HepG2 (cell line): ENCODE measurements around the gene ZNF621. TPM values are rescaled to one million over a fixed set of nuclear protein-coding genes. Genes with fewer than 3 reads are reported as not detected.

Source experiments
- PITX1 ChIP-seq: sonication (generic); formaldehyde crosslinking; IDR thresholded peaks from 2 replicates; pipeline ENCODE4 v1.5.1; 2020; ENCODE audit warnings: mild to moderate bottlenecking, missing genetic modification reagents
- TBX2 ChIP-seq: sonication (generic); formaldehyde crosslinking; IDR thresholded peaks from 2 replicates; pipeline ENCODE4 v1.5.0; 2020; ENCODE audit warnings: missing genetic modification reagents, mild to moderate bottlenecking, borderline replicate concordance
- TEAD3 ChIP-seq: optimal IDR thresholded peaks from 2 replicates; pipeline ENCODE3; 2016; ENCODE audit warnings: borderline replicate concordance
- YY1 ChIP-seq: IDR thresholded peaks from 2 replicates; pipeline ENCODE4 v1.6.1; 2011; ENCODE audit warnings: low read length, low read depth, moderate library complexity, mild to moderate bottlenecking; ENCODE audit not compliant: insufficient read depth, insufficient replicate concordance
- polyA plus RNA-seq, 8 experiments: library from polyadenylated mRNA; depleted of rRNA in 3 of 8; stranded (reverse) in 7 of 8; unstranded in 1 of 8; fragments of >200 nt; fragmentation: Illumina TruSeq in 4 of 8; extraction: Trizol in 4 of 8; gene quantifications; 2 replicates each; pipeline versions ENCODE4 v1.2.1 to v1.2.3, GENCODE V29; 2011 to 2016; ENCODE audit warnings: low read depth in 4 of 8, missing spikeins in 1 of 8, mixed read lengths in 1 of 8; ENCODE audit not compliant: insufficient read depth in 1 of 8
- total RNA-seq, 5 experiments: library from RNA; depleted of rRNA; stranded (reverse); fragments of >200 nt; fragmentation: Illumina TruSeq; extraction: Trizol; gene quantifications; 2 replicates each; pipeline ENCODE4 v1.2.3, GENCODE V29; 2016; ENCODE audit warnings: low read depth in 1 of 5
- TF ChIP-seq, protein P1 (sequence below): sonication (generic); formaldehyde crosslinking; IDR thresholded peaks from 2 replicates; pipeline ENCODE4 v1.4.0; 2020; ENCODE audit warnings: missing genetic modification reagents, borderline replicate concordance
- TF ChIP-seq, protein P2 (sequence below): sonication (generic); formaldehyde crosslinking; IDR thresholded peaks from 2 replicates; pipeline ENCODE4 v1.4.0; 2020; ENCODE audit warnings: missing genetic modification reagents
- TF ChIP-seq, protein P3 (sequence below): IDR thresholded peaks from 2 replicates; pipeline ENCODE4 v1.6.1; 2016; ENCODE audit warnings: missing compliant biosample characterization, missing genetic modification reagents, borderline replicate concordance
- TF ChIP-seq, protein P4 (sequence below): sonication (generic); formaldehyde crosslinking; IDR thresholded peaks from 2 replicates; pipeline ENCODE4 v1.4.0; 2020; ENCODE audit warnings: missing genetic modification reagents, mild to moderate bottlenecking, borderline replicate concordance

Gene ZNF621
- total and polyA plus RNA-seq, 2 of the 13 experiments (the other 11 are each of a cell fraction or from before 2014, with no cell fraction given), result 13.2 to 14.9 TPM

DNA sequence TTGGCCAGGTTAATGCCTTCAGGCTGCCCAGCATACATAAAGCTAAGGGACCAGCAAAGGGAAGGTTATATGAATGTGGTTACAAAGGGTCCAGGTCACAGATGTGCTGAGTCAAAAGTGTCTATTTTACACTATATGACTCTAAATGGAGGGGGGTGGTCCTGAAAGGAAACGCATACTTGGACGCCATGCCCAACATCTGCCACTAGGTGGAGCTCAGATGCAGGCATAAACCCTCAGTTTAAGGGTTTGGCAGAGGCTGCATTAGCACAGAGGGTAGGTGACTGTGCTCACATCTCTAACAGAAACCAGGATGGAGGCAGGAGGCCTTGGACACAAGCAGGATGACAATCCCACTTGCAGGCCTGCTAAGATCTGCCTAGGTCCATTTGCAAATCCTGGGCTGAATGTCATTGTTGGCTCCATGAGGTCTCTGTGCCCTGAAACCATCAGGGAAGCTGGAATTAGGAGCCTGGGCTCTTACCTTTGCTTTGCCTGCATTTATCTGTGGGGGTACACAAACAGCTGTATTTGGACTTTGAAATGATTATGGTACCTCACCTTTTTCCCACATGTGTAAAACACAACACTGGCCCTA, 55.8 kb downstream of the ZNF621 start (continued):
- TF ChIP-seq, protein P1, sequence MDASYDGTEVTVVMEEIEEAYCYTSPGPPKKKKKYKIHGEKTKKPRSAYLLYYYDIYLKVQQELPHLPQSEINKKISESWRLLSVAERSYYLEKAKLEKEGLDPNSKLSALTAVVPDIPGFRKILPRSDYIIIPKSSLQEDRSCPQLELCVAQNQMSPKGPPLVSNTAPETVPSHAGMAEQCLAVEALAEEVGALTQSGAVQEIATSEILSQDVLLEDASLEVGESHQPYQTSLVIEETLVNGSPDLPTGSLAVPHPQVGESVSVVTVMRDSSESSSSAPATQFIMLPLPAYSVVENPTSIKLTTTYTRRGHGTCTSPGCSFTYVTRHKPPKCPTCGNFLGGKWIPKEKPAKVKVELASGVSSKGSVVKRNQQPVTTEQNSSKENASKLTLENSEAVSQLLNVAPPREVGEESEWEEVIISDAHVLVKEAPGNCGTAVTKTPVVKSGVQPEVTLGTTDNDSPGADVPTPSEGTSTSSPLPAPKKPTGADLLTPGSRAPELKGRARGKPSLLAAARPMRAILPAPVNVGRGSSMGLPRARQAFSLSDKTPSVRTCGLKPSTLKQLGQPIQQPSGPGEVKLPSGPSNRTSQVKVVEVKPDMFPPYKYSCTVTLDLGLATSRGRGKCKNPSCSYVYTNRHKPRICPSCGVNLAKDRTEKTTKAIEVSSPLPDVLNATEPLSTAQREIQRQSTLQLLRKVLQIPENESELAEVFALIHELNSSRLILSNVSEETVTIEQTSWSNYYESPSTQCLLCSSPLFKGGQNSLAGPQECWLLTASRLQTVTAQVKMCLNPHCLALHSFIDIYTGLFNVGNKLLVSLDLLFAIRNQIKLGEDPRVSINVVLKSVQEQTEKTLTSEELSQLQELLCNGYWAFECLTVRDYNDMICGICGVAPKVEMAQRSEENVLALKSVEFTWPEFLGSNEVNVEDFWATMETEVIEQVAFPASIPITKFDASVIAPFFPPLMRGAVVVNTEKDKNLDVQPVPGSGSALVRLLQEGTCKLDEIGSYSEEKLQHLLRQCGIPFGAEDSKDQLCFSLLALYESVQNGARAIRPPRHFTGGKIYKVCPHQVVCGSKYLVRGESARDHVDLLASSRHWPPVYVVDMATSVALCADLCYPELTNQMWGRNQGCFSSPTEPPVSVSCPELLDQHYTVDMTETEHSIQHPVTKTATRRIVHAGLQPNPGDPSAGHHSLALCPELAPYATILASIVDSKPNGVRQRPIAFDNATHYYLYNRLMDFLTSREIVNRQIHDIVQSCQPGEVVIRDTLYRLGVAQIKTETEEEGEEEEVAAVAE (CRISPR knock-in tag), result no peak
- TF ChIP-seq TBX2 (CRISPR knock-in tag), result 0 out of 2 replicates have a peak, but pooled peaks have one; percentile 21
- TF ChIP-seq TEAD3 (CRISPR knock-in tag), result peak; percentile 65
- TF ChIP-seq PITX1 (CRISPR knock-in tag), result 0 out of 2 replicates have a peak, but pooled peaks have one; percentile 15
- TF ChIP-seq, protein P2, sequence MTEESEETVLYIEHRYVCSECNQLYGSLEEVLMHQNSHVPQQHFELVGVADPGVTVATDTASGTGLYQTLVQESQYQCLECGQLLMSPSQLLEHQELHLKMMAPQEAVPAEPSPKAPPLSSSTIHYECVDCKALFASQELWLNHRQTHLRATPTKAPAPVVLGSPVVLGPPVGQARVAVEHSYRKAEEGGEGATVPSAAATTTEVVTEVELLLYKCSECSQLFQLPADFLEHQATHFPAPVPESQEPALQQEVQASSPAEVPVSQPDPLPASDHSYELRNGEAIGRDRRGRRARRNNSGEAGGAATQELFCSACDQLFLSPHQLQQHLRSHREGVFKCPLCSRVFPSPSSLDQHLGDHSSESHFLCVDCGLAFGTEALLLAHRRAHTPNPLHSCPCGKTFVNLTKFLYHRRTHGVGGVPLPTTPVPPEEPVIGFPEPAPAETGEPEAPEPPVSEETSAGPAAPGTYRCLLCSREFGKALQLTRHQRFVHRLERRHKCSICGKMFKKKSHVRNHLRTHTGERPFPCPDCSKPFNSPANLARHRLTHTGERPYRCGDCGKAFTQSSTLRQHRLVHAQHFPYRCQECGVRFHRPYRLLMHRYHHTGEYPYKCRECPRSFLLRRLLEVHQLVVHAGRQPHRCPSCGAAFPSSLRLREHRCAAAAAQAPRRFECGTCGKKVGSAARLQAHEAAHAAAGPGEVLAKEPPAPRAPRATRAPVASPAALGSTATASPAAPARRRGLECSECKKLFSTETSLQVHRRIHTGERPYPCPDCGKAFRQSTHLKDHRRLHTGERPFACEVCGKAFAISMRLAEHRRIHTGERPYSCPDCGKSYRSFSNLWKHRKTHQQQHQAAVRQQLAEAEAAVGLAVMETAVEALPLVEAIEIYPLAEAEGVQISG (CRISPR knock-in tag), result 0 out of 2 replicates have a peak, but pooled peaks have one; percentile 21
- TF ChIP-seq, protein P3, sequence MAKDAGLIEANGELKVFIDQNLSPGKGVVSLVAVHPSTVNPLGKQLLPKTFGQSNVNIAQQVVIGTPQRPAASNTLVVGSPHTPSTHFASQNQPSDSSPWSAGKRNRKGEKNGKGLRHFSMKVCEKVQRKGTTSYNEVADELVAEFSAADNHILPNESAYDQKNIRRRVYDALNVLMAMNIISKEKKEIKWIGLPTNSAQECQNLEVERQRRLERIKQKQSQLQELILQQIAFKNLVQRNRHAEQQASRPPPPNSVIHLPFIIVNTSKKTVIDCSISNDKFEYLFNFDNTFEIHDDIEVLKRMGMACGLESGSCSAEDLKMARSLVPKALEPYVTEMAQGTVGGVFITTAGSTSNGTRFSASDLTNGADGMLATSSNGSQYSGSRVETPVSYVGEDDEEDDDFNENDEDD (CRISPR knock-in tag), result no peak
- TF ChIP-seq, protein P4, sequence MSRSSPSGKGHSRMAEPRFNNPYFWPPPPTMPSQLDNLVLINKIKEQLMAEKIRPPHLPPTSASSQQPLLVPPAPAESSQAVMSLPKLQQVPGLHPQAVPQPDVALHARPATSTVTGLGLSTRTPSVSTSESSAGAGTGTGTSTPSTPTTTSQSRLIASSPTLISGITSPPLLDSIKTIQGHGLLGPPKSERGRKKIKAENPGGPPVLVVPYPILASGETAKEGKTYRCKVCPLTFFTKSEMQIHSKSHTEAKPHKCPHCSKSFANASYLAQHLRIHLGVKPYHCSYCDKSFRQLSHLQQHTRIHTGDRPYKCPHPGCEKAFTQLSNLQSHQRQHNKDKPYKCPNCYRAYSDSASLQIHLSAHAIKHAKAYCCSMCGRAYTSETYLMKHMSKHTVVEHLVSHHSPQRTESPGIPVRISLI (CRISPR knock-in tag), result no peak
- no peak for TF ChIP-seq YY1
